ENCODE results near the gene PIAS3.
A peak's percentile ranks its signal among the peaks of the same experiment; 100 is the strongest.

Gene PIAS3

GRCh38 chr1:145858901-145859490, at the start of gene PIAS3:
PIAS3 (minus strand) TSS chr1:145859081; CDS start chr1:145858990, 91 bp downstream.
- DNase-seq (ENCODE audit: low read depth), result peak; percentile 57

DNA sequence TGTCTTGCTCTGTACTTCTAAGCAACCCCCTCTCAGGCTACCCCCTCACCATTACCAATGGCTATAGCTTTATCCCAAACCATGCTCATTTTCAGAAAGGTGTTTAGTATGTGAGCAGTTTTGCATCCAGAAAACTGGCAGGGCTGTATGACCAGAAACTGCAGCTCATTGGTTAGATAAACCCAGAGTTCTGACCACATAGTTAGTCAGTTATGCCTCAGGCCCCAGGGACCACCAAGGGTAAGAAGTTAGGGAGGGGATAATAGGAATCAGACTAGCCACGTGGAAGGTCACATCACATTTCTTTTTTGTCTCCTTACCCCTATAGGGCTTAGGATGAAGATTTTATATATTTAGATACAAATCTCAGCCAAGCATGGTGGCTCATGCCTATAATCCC, 49.8 kb upstream of the PIAS3 start:
- no peak for DNase-seq (ENCODE audit: low read depth)

GRCh38 chr1:145906954-145907753, 48.3 kb upstream of the PIAS3 start:
- DNase-seq (ENCODE audit: low read depth), result no peak

GRCh38 chr1:145901312-145902021, 42.6 kb upstream of the PIAS3 start:
- no peak for DNase-seq (ENCODE audit: low read depth)

DNA sequence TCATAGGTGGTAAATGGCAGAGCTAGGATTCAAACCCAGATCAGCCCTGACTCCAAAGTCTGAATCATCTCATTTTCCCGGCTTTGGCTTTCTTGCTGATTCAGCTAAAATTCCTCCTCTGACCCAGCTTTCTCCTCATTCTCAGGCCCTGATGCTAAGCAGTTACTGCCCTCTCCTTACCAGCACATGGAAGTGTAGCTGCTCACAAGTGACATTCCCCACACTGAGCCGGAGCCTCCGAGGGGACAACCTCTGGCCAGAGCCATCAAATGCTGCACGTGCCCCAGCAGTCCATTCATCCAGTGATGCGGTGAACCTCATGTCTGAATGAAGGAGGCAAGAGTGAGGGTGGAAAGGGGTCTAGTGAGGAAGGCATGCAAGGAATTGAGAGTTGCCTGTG, 39.9 kb upstream of the PIAS3 start:
- no peak for DNase-seq (ENCODE audit: low read depth)

GRCh38 chr1:145897969-145898368, 39.1 kb upstream of the PIAS3 start:
- no peak for DNase-seq (ENCODE audit: low read depth)

DNA sequence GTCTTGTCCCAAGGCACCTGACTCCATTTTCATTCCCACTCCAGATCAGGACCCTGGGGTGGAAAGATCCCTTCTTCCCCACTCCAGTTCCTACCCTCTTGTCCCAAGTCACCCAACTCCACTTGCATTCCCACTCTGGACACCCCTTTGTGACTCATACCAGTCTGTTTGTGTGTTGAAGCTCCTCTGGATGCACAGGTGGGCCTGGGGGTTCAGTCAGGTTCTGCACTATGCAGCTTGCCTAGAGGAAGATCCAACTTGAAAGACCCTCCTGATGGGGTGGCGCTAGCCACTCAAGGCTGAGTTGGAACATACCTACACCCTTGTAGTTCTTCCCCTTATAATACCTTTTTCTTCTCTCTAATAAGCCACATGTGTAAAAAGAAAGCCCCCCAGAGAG, 36.6 kb upstream of the PIAS3 start:
- no peak for DNase-seq (ENCODE audit: low read depth)

GRCh38 chr1:145893306-145894055, 34.6 kb upstream of the PIAS3 start:
- DNase-seq (ENCODE audit: low read depth), result no peak

DNA sequence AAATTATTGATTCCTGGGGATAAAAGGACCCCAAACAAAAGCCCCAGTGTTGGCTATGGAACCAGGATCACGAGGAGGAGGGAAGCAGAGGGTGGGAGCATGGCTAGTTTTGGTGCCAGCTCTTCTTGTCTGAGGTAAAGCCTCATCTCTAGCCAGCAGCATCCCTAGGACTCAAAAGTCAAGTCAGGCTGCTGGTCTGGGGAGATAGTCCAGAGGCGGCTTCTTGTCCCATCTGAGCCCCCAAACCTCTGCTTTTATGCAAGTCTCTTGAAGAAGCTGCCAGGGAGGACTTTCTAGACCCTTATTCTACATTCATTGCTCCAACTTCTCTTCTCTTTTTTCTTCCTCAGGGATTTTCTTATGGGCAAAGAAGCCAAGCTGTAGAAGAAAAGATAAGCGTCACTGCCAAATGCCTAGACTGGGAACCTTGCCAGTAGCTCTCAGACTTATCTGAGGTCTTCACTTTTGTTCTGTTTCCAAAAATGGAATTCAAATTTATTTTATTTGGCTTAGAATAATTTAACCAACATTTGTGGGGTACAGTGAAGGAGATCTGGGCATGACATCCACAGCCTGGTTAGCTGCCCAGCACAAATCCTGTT, 33.7 kb upstream of the PIAS3 start:
- DNase-seq (ENCODE audit: low read depth), result no peak

GRCh38 chr1:145891587-145892485, 33.0 kb upstream of the PIAS3 start:
- peak; percentile 98 for DNase-seq (ENCODE audit: low read depth)

DNA sequence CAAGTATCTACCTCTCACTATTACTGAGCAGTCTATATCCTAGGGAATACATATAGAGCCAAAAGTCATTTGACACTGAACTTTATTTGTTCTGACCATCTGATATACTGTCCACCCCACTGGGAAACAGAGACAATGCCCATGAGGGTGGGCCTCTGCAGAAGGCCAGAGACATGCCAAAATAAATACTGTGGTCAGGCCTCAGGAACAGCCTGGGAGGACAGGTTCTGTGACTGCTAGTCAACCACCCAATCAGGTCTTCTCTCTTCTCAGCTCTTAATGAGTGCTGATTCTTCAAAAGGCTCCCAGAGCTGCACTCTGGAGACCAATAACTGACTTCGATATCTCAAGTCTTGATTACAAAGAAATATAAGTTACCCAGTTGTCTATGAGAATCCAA, 32.3 kb upstream of the PIAS3 start:
- DNase-seq (ENCODE audit: low read depth), result no peak

GRCh38 chr1:145889722-145890121, 30.8 kb upstream of the PIAS3 start:
- DNase-seq (ENCODE audit: low read depth), result no peak

- no peak for DNase-seq (ENCODE audit: low read depth)
These were observed 28.8 kb upstream of the PIAS3 start for GRCh38 chr1:145887631-145888030.

DNA sequence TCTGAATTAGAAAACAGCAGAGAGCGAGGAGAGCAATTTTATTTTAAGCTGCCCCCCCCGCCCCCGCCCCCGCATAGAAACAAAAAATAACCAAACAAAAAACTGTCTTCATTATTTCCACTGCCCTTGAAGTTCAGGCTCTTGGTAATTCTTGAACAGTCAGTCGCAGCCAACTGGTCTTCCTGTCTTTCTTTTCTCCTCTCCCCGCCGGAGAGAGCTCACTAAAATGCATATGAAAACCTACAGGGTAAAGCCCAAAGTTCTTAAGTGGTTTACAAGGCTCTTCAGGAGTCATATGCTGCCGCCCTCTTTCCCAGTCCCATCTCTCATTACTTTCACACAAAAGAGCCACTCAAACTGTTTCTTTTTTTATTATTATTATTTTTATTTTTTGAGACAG, 27.9 kb upstream of the PIAS3 start:
- DNase-seq (ENCODE audit: low read depth), result no peak

DNA sequence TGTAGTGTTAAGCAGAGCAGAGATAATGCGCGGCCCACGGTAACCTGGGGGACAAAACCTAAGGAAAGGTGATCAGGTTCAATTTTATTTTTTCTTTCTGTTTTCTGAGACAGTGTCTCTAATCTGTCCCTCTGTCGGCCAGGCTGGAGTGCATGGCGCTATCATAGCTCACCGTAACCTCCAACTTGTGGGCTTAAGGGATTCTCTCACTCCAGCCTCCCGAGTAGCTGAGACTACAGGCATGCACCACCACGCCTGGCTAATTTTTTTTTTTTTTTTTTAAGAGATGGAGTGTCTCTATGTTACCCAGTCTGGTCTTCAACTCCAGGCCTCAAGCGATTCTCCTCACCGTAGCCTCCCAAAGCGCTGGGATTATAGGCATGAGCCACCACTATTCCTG, 27.5 kb upstream of the PIAS3 start:
- no peak for DNase-seq (ENCODE audit: low read depth)

GRCh38 chr1:145885738-145886287, 26.9 kb upstream of the PIAS3 start, which contains the start of gene ANKRD35:
ANKRD35 (minus strand) TSS chr1:145885866; CDS start chr1:145885758, 108 bp downstream.
- DNase-seq (ENCODE audit: low read depth), result no peak

DNA sequence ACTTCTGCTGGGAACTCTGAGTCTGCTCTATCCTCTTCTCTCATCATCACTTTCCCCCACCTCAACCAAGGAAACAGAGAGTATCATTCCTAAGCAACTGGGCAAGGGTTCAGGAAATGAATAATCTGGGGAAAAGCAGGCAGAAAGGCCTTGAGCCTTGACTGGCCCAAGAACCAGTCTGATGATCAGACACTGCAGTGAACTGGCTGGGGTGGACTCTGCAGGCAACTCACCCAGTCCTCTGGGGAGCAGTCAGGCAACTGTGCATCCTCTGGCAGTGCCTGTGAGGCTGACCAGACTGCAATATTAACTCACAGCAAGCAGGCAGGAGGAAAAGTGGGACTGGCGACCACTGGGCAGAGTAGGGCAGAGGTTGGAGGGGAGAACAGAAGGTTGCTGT, 25.8 kb upstream of the PIAS3 start:
- DNase-seq (ENCODE audit: low read depth), result no peak

DNA sequence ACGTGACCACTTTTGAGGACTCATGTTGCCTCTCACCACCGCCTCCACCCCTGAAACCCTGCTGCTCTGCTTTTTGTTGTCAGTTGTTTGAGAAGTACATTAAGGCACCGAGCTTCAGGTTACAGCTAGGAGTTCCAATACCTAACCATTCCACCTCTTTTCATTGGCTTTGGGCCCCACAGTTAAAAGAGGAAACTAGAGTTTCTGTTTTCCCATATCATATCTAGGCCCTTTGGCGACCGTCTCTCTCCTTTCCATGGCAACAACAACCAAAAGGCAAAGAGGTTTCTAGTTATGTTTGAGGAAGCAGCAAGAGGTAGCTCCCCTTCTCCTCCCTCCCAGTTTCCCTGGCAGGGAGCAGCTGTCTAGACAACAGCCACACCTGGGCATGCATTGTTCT, 20.9 kb upstream of the PIAS3 start:
- DNase-seq (ENCODE audit: low read depth), result no peak

GRCh38 chr1:145878724-145879123, 19.8 kb upstream of the PIAS3 start:
- DNase-seq (ENCODE audit: low read depth), result no peak

DNA sequence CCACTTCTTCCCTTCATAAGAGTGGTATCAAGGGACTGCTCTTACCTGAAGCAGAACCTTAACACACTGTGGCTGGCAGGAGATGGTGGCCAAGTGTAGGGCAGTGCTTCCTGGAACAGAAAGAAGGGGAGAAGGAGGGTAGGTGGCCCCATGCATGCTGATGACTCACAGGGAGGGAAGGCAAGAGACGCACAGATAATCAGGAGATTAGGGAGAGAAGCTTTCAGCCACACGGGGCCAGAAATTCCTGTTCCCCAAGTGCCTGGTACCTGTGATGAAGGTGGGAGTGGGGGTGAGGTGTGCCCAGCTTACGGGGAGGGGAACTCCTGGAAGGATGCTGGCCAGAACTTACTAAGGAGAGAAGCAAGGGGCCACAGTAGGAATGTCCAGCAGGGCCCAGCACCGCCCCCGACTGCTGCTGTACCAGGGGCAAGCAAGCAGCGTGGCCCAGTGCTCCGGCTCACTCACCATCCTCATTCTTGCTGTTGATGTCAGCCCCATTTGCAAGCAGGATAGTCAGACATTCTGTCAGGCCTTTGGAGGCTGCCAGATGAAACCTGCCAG, 19.1 kb upstream of the PIAS3 start:
- no peak for DNase-seq (ENCODE audit: low read depth)
